ENCODE measurements around the gene ATP11A. TPM values are rescaled to one million over a fixed set of nuclear protein-coding genes. Genes with fewer than 3 reads are reported as not detected.
A peak's percentile ranks its signal among the peaks of the same experiment; 100 is the strongest.

ATP11A gene
- total and polyA plus RNA-seq, 8 donors: 271 to 502 (median 458) TPM

GRCh38 chr13:112765731-112766130, 75.9 kb downstream of the ATP11A start:
- H3K27me3 ChIP-seq: no peaks in the 10 kb centered on the region
- DNase-seq (no peak), ATAC-seq (no peak)
- no peak overlapping the region for H3K4me3 ChIP-seq
- TF ChIP-seq CTCF (IDR thresholded peaks at IDR 0.05): no peak
- no peaks in the 10 kb centered on the region for H3K36me3 ChIP-seq
- peak overlapping the region in 1 of 2 donors; percentile 45 for H3K27ac ChIP-seq
- intact Hi-C loops (cut with DNase I): no loop called here
- peaks cover 0 to 55% of the 10 kb centered on the region in 2 donors for H3K4me1 ChIP-seq
- H3K9me3 ChIP-seq: no peaks in the 10 kb centered on the region

- no peak for TF ChIP-seq CTCF (IDR thresholded peaks at IDR 0.05)
- Histone ChIP-seq H3K4me3 (no peak overlapping the region), H3K27ac (peak overlapping the region in 1 of 2 donors; percentile 45), H3K4me1 (peaks cover 5 to 55% of the 10 kb centered on the region in 2 donors), H3K36me3 (no peaks in the 10 kb centered on the region), H3K27me3 (no peaks in the 10 kb centered on the region), H3K9me3 (no peaks in the 10 kb centered on the region)
- intact Hi-C loops (cut with DNase I): no loop called here
- DNase-seq (no peak), ATAC-seq (no peak)
Observed at GRCh38 chr13:112766336-112766735, 76.5 kb downstream of the ATP11A start.

GRCh38 chr13:112767506-112768471, 78.0 kb downstream of the ATP11A start:
- Histone ChIP-seq H3K9me3 (no peaks in the 10 kb centered on the region), H3K27me3 (no peaks in the 10 kb centered on the region), H3K4me3 (no peak overlapping the region), H3K36me3 (no peaks in the 10 kb centered on the region), H3K27ac (peak overlapping the region; percentile 64 to 72), H3K4me1 (peaks cover 9 to 62% of the 10 kb centered on the region in 2 donors)
- peak; percentile 25 for ATAC-seq
- no peak for TF ChIP-seq CTCF (IDR thresholded peaks at IDR 0.05)
- DNase-seq: peak in 2 of 4 donors; percentile 76 to 88
- intact Hi-C loops (cut with DNase I): no loop called here

- ATAC-seq: peak; percentile 70
- H3K4me3 ChIP-seq: no peak overlapping the region
Observed at GRCh38 chr13:112768795-112769481, 79.1 kb downstream of the ATP11A start.

More at GRCh38 chr13:112768795-112769481, 79.1 kb downstream of the ATP11A start:
- peak overlapping the region; percentile 64 to 72 for H3K27ac ChIP-seq
- intact Hi-C loops (cut with DNase I): no loop called here
- H3K4me1 ChIP-seq: peaks cover 9 to 69% of the 10 kb centered on the region in 2 donors
- no peaks in the 10 kb centered on the region for H3K9me3 ChIP-seq
- TF ChIP-seq CTCF (IDR thresholded peaks at IDR 0.05): no peak
- peak in 2 of 4 donors; percentile 87 to 92 for DNase-seq
- no peaks in the 10 kb centered on the region for H3K27me3 ChIP-seq
- no peaks in the 10 kb centered on the region for H3K36me3 ChIP-seq

Data from left lung (tissue), 10 donors.